HG03097 (cell line): ENCODE data around the gene INPP5A.
"Not testable (repeated sequence)": the region's sequence is repeated elsewhere in the genome, so short reads cannot be mapped to it uniquely, and the experiment has no call there.

Experiments
- ATAC-seq: cut with Tn5 transposase; IDR thresholded peaks from one replicate; pipeline ENCODE4 v1.9.1; 2021; ENCODE audit not compliant: unreplicated experiment, low FRiP score

Gene INPP5A

DNA sequence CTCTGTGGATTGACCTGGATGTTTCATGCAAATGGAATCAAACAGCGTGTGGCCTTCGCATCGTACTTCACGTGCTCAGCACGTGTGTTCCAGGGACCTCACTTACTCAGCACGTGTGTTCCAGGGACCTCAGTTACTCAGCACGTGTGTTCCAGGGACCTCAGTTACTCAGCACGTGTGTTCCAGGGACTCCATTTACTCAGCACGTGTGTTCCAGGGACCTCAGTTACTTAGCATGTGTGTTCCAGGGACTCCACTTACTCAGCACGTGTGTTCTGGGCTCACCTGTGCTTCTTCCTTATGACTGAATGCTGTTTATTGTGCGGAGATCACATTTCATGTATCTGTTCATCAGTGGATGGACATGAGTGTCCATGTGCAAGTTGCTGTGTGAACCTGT lies 22.0 kb downstream of the INPP5A start:
- ATAC-seq: no peak

- ATAC-seq: no peak
Observed at GRCh38 chr10:132560241-132560731, 22.7 kb downstream of the INPP5A start.

DNA sequence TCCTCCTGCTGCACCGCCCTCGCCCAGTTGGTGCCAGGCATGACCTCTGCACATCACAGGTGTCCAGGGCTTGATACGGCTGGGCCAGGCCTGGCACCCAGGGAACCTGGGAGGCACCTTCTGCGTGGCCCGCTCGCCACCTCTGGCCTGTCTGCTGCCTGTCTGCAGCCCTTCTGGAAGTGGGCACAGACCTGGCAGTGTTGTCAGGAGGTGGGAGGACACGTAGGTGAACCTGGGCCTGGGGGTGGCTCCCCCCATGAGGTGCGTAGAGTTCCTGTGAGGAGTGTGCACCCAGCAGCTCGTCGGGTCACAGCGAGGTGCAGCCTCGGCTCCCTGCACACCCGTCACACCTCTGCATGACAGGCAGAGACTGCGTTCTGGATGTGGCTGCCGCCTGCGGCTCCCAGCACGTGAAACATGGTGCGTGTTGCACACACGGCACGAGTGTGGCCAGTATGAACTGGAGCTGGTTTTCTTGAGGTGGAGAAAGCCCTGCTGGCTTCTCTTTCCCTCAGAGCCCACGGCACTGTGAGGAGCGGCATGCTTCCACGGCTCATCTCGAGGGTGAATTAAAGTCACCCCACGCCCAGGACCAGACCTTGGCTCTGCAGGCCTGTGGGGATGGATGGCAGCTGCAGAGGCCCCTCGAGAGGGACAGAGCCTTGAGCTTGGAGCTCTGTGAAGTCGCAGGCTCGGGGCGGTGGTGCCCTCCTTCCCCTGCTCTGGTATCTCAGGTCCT lies 24.8 kb downstream of the INPP5A start:
- no peak for ATAC-seq

DNA sequence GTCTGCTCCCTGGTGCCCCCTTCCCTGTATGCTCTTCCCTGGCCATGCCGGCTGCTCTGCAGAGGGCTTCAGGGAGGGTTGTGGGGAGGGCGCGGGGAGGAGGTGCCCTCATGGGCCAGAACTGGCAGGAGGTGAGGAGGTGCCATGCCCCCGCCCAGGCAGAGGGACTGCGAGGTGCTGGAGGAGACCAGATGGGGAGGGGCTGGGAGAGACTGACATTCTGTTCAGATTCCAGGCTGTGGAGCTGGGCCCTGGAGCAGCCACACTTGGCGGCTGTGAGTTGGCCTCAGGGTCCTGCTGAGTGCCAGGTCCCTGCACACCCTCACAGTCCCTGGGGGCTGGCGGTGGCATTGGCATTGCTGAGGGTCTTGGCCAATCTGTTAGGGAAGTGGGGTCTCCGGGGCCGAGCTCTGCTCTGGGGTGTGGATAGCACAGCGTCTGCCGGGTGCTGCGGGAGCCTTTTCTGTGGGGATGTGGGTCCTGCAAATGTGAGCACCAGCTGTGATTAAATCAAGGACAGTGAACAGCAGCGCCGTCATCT lies 25.4 kb downstream of the INPP5A start:
- no peak for ATAC-seq

DNA sequence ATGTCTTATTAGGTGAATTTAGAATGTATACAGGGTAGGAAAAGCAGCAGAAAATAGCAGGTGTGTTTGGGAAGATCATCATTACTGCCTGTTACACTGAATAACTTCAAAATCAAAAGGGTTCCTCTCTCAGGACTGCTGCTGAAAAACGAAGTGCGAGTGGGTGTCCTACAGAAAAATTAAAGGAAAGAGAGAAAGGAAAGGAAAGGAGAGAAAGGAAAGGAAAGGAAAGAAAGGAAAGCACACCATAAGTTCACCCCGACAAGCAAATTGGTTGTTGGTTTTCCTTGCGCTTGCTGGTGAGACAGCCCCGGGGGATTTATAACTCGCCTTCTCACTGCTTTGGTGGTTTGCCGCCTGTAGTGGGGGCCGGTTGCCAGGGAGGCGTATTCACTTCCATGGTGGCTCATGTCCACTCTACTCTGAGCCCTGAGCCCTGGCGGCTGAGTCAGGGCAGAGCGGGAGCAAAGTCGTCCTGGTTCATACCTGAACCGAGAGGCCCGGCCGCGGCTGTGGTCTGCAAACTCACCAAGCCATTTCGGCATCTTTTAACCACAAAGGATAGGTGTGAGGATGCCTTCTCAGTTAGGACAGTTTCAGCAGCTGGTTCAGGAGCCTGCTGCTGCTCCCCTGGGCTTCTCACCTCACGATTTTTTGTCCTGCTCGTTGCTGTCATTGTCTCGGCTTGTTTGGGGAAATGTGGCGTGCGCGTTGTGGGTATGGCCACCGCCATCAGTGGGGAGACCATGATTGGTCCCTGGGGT lies 26.1 kb downstream of the INPP5A start:
- ATAC-seq: peak; percentile 80

- ATAC-seq: no peak
Observed at GRCh38 chr10:132564249-132564605, 26.6 kb downstream of the INPP5A start.

DNA sequence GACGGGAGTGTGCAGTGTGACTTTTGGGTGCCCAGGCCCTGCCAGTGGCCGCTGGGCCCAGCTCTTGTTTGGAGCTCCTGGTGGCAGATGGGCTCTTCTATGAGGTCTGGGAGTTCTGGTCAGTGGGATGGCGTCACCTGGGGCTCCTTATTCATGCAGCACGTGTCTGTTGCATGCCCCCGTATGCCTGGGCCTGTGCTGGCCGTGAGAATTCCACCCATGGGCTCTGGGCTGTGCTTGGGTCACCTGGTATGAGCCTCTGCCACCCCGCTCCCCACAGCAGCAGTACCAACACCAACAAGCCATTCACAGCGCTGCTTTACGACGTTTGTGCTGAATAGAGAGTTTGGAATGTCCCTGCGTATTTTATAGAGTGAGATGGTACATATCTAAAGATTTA lies 27.1 kb downstream of the INPP5A start:
- no peak for ATAC-seq

DNA sequence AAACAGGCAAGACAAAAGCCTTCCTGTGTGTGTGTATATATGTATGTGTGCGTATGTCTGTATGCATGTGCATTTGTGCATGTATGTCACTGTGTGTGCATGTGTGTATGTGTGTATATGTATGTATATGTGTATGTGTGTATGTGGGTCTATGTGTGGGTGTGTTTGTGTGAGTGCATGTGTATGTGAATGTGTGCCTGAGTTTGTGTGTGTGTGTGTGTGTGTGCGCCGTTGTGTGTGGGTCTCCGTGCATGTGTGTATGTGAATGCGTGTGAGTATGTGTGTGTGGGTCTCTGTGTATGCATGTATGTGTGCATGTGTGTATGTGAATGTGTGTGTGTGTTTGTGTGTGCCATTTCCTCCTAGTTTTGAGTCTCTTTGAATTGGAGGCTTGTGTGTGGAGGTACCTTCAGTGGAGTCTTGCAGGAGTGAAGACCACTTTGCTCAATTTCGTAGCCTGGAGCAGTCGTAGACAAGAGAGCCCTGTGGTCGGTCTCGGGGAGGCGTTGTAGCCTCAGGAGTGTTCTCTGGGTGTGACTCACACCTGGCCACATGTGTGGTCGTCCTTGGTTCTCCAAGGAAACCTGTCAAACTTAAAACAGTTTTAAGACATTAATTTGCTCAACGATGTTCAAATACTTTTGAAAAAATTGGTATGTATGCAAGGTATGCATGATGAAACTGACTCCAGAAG lies 28.1 kb downstream of the INPP5A start:
- ATAC-seq: no peak

DNA sequence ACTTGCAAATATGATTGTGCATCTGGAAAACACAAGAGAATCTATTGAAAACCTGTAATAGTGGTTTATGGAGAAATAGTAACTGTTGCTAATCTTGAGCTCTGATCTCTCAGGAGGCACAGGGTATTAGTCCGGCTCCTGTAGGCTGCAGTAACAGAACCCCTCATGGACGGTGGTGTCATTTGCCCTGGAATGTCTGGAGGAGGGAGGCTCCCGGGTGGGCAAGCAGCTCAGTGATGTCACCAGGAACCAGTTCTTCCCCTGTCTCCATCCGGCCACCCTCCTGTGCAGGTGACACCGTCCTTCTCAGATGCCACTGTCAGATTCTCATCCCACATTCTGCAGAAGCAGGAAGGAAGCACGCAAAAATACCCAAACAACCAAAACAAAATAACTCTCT lies 29.3 kb downstream of the INPP5A start:
- ATAC-seq: no peak

- no peak for ATAC-seq
Observed at GRCh38 chr10:132570265-132570664, 32.7 kb downstream of the INPP5A start.

DNA sequence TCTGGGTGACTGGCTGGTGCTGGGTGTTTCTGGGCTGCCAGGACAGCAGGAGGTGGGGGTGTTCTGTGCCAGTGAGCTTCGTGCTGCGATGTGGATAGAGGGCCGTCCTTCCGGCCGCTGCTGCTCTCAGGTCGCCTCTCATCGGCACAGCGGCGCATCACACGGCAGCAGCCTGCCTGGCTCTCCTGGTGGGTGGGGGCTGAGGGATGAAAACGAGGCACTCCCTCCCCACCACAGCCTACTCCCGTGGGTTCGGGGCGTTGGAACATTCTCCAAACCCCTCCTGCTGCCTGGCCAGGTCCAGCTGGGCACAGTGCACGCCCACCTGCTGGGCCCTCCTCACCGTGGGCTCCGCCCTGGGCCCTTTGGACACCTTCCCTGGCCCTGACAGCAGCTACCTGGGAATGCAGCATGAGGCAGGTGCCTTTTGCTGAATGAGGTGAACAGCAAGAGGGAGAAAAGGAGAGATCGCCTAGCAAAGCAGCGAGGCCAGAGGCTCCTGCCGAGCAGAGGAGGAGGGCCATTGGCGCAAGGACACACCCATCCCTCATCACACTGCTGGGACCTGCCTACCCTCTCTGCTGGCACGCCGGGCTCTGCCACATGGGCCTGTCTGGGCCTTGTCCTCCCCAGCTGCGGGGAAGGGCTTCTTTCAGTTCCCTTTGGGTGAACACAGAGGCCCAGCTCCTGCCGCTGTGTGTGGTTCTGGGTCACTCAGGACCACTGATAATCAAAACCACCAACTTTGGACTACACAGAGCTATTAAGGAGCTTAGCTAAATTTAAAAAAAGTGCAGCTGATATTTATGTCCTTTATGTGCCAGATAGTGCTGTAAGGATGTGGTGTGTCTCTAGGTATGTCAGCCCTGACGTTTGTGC lies 33.4 kb downstream of the INPP5A start:
- peak; percentile 36 for ATAC-seq

DNA sequence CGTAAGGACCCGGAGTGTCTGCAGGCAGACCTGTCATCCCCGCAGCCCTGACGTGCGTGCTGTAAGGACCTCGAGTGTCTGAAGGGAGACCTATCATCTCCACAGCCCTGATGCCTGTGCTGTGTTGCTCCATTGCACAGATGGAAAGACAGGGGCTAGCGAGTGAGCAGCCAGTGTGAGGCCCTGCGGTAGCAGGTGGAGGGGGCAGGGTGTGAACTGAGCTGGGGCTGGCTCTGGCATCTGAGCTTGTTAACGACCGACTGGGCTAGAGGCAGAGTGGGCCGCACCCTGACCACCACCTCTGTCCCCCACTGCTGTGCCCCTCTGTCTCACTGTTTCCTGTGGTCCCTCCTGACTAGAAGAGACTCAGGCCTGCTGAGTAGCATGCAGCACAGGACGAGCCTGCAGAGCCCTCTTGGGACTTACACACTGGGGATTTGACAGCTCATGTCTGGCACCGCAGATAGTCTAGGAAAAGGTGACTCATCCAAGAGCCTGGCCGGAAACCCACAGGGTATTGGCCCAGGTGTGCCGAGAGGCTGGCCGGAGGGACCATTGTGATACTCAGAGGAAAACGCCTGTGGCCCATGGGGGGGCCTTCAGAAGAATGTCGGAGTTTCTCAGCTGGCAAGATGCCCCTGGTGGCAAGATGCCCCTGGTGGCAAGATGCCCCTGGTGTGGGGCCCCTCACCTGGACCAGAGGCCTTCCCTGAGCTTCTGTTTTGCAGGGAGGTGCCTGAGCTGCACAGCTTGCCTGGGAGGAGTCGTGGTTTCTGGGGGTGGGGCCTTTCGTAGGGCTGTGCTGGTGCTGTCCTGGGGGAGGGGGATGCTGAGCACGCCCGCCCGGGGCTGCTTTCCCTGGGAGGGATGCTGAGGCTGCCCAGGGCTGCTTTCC lies 34.3 kb downstream of the INPP5A start:
- ATAC-seq: peak; percentile 62

DNA sequence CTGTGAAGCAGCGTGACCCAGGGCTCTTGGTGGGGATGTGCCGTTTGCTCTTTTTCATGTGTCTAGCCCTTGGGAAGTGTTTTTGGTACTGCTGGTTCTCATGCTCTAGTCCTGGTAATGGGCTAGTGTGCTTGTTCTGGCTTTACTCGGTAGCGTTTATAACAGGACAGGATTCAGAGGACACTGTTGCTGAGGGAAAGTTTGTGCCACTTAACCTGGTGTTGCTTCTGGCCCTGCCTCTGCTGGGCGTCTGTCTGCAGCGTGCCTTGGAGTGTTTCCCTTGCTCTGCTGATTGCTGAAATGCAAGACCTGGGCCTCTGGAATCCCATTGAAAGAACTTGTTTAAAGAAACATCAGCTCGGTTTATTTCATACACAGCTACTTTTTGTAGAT lies 35.0 kb downstream of the INPP5A start:
- peak; percentile 0 for ATAC-seq

DNA sequence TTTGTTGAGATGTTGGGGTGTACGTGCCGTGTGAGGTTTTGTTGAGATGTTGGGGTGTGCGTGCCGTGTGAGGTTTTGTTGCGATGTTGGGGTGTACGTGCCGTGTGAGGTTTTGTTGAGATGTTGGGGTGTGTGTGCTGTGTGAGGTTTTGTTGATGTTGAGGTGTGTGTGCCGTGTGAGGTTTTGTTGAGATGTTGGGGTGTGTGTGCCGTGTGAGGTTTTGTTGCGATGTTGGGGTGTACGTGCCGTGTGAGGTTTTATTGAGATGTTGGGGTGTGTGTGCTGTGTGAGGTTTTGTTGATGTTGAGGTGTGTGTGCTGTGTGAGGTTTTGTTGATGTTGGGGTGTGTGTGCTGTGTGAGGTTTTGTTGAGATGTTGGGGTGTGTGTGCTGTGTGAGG lies 35.4 kb downstream of the INPP5A start:
- ATAC-seq: not testable (repeated sequence)

- ATAC-seq: no peak
Observed at GRCh38 chr10:132574288-132574687, 36.7 kb downstream of the INPP5A start.

GRCh38 chr10:132574783-132575319 lies 37.3 kb downstream of the INPP5A start:
- no peak for ATAC-seq

DNA sequence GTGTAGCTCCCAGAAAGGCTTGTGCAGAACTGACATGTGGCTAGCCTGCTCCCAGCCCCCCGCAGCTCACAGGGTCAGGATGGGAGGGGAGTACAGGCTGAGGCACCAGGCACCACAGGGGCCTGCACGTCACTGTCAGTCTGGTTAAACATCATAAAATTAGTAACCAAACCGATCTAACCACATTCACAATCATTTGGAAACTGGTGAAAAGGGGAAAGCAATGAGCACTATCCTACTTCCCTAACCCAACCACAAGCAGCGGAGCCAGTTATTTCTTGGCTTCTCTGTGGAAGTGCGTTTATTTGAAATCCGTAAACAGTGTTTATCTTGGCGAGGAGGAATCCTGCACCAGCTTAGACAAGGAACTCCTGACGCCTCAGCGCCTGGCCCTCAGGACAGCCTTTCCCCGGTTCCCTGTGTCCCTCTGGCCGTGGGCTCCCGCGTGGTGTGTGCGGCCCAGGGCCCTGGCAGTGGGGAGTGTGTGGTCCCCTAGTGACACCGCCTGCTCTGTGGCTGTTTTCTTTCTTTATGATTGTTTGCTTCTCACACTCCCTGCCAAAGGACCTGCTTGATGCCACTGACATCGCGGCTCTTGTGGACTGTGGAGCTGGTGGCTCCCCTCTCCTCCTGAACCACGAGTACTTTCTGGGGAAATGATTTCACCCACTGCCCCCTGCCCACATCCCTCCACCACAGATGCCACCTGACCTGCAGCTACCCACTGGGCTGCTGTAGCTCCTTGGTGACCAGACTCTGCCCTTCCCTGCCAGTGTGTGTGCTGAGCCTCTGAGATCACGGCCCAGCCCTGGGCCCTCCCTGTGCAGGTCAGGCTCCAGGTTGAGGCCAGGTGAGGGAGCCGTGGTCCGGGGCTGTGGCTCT lies 38.0 kb downstream of the INPP5A start:
- ATAC-seq: peak; percentile 34
